ENCODE data around the gene KIF5A.

DNA sequence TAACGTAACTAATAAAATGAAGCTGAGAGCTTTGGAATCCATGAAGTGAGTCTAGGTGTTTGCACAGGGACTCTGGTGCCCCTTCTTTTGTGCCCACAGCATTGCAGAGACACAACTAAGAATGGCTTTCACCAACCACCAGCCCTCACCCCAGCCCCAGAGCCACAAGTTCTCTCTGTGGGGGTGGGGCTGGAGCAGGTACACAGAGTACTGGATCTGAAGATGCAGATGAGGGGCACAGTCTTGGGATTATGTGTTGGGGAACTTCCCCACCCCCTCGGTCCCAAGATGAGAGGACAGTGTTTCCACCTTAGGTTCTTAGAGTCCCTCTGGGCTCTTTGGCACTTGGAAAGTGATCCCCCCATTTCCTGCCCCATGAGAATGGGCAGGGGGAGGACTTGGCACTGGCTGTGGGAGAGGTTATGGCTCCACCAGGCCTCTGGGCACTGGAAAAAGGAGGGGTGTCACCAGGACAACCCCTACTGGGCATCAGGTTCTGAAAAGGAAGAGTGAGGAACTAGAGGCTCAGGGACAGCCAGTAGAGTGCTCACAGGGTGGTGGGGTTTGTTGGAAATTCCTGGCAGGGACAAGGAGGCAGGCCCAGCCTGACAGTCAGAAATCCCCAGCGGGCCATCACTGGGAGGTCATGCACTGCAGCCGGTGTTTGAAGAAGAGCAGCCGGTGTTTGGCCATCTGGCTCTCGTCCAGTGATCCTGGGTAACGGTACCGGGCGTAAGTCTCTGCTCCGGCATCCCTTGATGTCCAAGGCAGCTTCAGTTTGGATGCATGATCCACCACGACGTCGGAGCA, 76.5 kb downstream of the KIF5A start:
- TF ChIP-seq CTCF (IDR thresholded peaks at IDR 0.05) (no peak), SIN3A (IDR thresholded peaks at IDR 0.05; ENCODE audit: borderline replicate concordance, insufficient read depth, low read depth, low read length) (no peak), TCF7L2 (IDR thresholded peaks at IDR 0.05; ENCODE audit: low read depth, low read length) (no peak)
